Neural crest cell (in vitro differentiated cells): Measurements from ENCODE around the gene WNT9A. TPM values are rescaled to one million over a fixed set of nuclear protein-coding genes. Genes with fewer than 3 reads are reported as not detected.
A peak's percentile ranks its signal among the peaks of the same experiment; 100 is the strongest.

ENCODE experiments used
- DNase-seq: peaks from one replicate; pipeline ENCODE4 v3.0.0; 2021; ENCODE audit warnings: low read depth, mixed read lengths, low spot score
- H3K27ac Mint-ChIP-seq: one replicate; pipeline ENCODE4 v1.8.0; 2021; ENCODE audit warnings: mild to moderate bottlenecking, mixed read lengths; ENCODE audit not compliant: unreplicated experiment
- H3K27me3 Mint-ChIP-seq: 2 replicates; pipeline ENCODE4 v1.8.0; 2021; ENCODE audit warnings: low read depth, mild to moderate bottlenecking, mixed read lengths
- H3K36me3 Mint-ChIP-seq: 2 replicates; pipeline ENCODE4 v1.8.0; 2021; ENCODE audit warnings: low read depth, mild to moderate bottlenecking, mixed read lengths
- H3K4me1 Mint-ChIP-seq: 2 replicates; pipeline ENCODE4 v1.8.0; 2021; ENCODE audit warnings: mixed read lengths
- H3K4me3 Mint-ChIP-seq: one replicate; pipeline ENCODE4 v1.8.0; 2021; ENCODE audit warnings: mild to moderate bottlenecking, mixed read lengths
- H3K9me3 Mint-ChIP-seq: 2 replicates; pipeline ENCODE4 v1.8.0; 2021; ENCODE audit warnings: mixed read lengths
- CTCF ChIP-seq: fragments of 200-600 bp; sonication (generic); conservative IDR thresholded peaks from 2 replicates; pipeline ENCODE4 v1.5.0; 2021; ENCODE audit warnings: antibody characterized with exemption, mild to moderate bottlenecking
- total RNA-seq: library from RNA; stranded (reverse); gene quantifications from 2 replicates; pipeline ENCODE4 v1.2.1, GENCODE V29; 2021

WNT9A gene
- total RNA-seq, 1 donor from 2014 or later: 0.54 TPM

- Mint-ChIP-seq H3K9me3 (no peaks in the 10 kb centered on the region), H3K4me1 (peaks cover 18% of the 10 kb centered on the region), H3K27me3 (no peaks in the 10 kb centered on the region), H3K27ac (no peak overlapping the region), H3K4me3 (no peak overlapping the region), H3K36me3 (no peaks in the 10 kb centered on the region)
- no peak for TF ChIP-seq CTCF
- DNase-seq: no peak
These were observed 49.1 kb downstream of the WNT9A start for GRCh38 chr1:227898502-227899140.

GRCh38 chr1:227897704-227898438 lies 49.9 kb downstream of the WNT9A start:
- H3K36me3 Mint-ChIP-seq: no peaks in the 10 kb centered on the region
- H3K27me3 Mint-ChIP-seq: no peaks in the 10 kb centered on the region
- no peaks in the 10 kb centered on the region for H3K9me3 Mint-ChIP-seq
- H3K4me3 Mint-ChIP-seq: no peak overlapping the region
- no peak for DNase-seq
- no peak overlapping the region for H3K27ac Mint-ChIP-seq
- H3K4me1 Mint-ChIP-seq: peaks cover 18% of the 10 kb centered on the region
- TF ChIP-seq CTCF: no peak

- Mint-ChIP-seq H3K4me1 (peaks cover 15% of the 10 kb centered on the region), H3K9me3 (no peaks in the 10 kb centered on the region), H3K27ac (peak overlapping the region; percentile 87), H3K4me3 (no peak overlapping the region), H3K27me3 (no peaks in the 10 kb centered on the region), H3K36me3 (no peaks in the 10 kb centered on the region)
- no peak for TF ChIP-seq CTCF
- DNase-seq: no peak
These were observed 50.7 kb downstream of the WNT9A start for GRCh38 chr1:227896710-227897655.

- Mint-ChIP-seq H3K4me1 (peaks cover 14% of the 10 kb centered on the region), H3K27ac (peak overlapping the region; percentile 87), H3K9me3 (no peaks in the 10 kb centered on the region), H3K27me3 (no peaks in the 10 kb centered on the region), H3K4me3 (no peak overlapping the region), H3K36me3 (no peaks in the 10 kb centered on the region)
- DNase-seq: peak; percentile 45
- no peak for TF ChIP-seq CTCF
These were observed 51.7 kb downstream of the WNT9A start for GRCh38 chr1:227895828-227896685.
